GM19468 (cell line): ENCODE results near the gene FGD5.
"Not testable (repeated sequence)": the region's sequence is repeated elsewhere in the genome, so short reads cannot be mapped to it uniquely, and the experiment has no call there.

ENCODE experiments used
- ATAC-seq: cut with Tn5 transposase; IDR thresholded peaks from one replicate; pipeline ENCODE4 v1.9.1; 2021; ENCODE audit warnings: mild to moderate bottlenecking, moderate library complexity, moderate number of reproducible peaks; ENCODE audit not compliant: unreplicated experiment; ENCODE audit errors: extremely low read depth

The FGD5 gene

GRCh38 chr3:14803981-14804834 lies 14.6 kb upstream of the FGD5 start:
- no peak for ATAC-seq

GRCh38 chr3:14804835-14805780 lies 13.7 kb upstream of the FGD5 start:
- ATAC-seq: no peak

GRCh38 chr3:14805961-14806537 lies 12.7 kb upstream of the FGD5 start:
- no peak for ATAC-seq

- ATAC-seq: no peak
Observed at GRCh38 chr3:14806641-14807263, 12.0 kb upstream of the FGD5 start.

GRCh38 chr3:14808025-14808424 lies 10.7 kb upstream of the FGD5 start:
- no peak for ATAC-seq

GRCh38 chr3:14808502-14809266 lies 10.1 kb upstream of the FGD5 start:
- no peak for ATAC-seq

- not testable (repeated sequence) for ATAC-seq
Observed at GRCh38 chr3:14809611-14810010, 9.2 kb upstream of the FGD5 start.

- ATAC-seq: no peak
Observed at GRCh38 chr3:14810070-14810791, 8.5 kb upstream of the FGD5 start.

- ATAC-seq: no peak
Observed at GRCh38 chr3:14810801-14811661, 7.7 kb upstream of the FGD5 start.

GRCh38 chr3:14811684-14812083 lies 7.1 kb upstream of the FGD5 start:
- no peak for ATAC-seq

GRCh38 chr3:14812196-14812790 lies 6.5 kb upstream of the FGD5 start:
- no peak for ATAC-seq

- no peak for ATAC-seq
Observed at GRCh38 chr3:14814411-14814871, 4.3 kb upstream of the FGD5 start.

- no peak for ATAC-seq
Observed at GRCh38 chr3:14816359-14816758, 2.4 kb upstream of the FGD5 start.

- no peak for ATAC-seq
Observed at GRCh38 chr3:14819671-14820070, 909 bp downstream of the FGD5 start.

GRCh38 chr3:14820156-14820555 lies 1.4 kb downstream of the FGD5 start:
- ATAC-seq: no peak

GRCh38 chr3:14821151-14821550 lies 2.4 kb downstream of the FGD5 start:
- ATAC-seq: no peak

- no peak for ATAC-seq
Observed at GRCh38 chr3:14822134-14822533, 3.4 kb downstream of the FGD5 start.
